ENCODE results near the gene CDKAL1. TPM values are rescaled to one million over a fixed set of nuclear protein-coding genes. Genes with fewer than 3 reads are reported as not detected.

The CDKAL1 gene
- total and polyA plus RNA-seq, 2 of the 8 experiments (the other 6 are each of a cell fraction or from before 2014, with no cell fraction given), result 8.4 to 24.6 TPM

DNA sequence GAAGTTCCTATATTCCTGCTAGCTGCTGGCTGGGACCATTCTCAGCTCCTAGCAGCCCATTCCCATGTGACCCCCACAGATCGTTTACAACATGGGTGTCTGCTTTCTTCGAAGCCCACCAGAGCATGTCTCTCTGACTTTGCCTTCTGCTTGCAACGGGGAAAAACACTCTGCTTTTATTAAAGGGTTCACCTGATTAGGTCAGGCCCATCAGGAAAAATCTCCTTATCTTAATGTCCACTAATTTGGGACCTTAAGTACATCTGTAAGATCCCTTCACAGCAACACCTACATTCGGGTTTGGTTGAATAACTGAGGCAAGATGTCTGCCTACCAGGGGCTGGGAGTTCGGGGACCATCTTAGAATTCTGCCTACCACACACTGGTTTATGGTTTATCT, 496.9 kb downstream of the CDKAL1 start:
- no peaks in the 10 kb centered on the region for H3K79me1 ChIP-seq (ENCODE audit: low read depth, low read length)
- no peak overlapping the region for H2AFZ ChIP-seq (ENCODE audit: low read length)
- H2BK5ac ChIP-seq (ENCODE audit: low read depth, low read length), result no peak overlapping the region
- H2BK12ac ChIP-seq (ENCODE audit: low read depth, low read length), result no peak overlapping the region
- H3K23ac ChIP-seq (ENCODE audit: insufficient read length), result no peak overlapping the region
- no peaks in the 10 kb centered on the region; a peak in 2 of 8 replicates for H3K36me3 ChIP-seq (ENCODE audit: control insufficient read depth in 2 of 4, insufficient read depth in 4 of 4, low read length in 3 of 4)
- POLR2A ChIA-PET (ENCODE audit: partially characterized antibody), result no interaction called here
- H3K4me1 ChIP-seq (replicated peaks in 1 of 4; ENCODE audit: control insufficient read depth in 3 of 4, insufficient read depth in 4 of 4, low read length in 3 of 4), result no peaks in the 10 kb centered on the region
- no peak overlapping the region for H2AK5ac ChIP-seq (ENCODE audit: low read depth, low read length)
- H4K8ac ChIP-seq (ENCODE audit: extremely low read depth, insufficient read depth, low read length), result no peak overlapping the region
- no peak overlapping the region for H2BK15ac ChIP-seq (ENCODE audit: low read length)
- no peak overlapping the region for H3K18ac ChIP-seq (ENCODE audit: extremely low read depth, low read length)
- no peak overlapping the region for H3K14ac ChIP-seq (ENCODE audit: insufficient read length)
- H3K4ac ChIP-seq (replicated peaks; ENCODE audit: insufficient read length, low read depth, low read length), result no peak overlapping the region
- H3K4me2 ChIP-seq (ENCODE audit: insufficient read depth in 1 of 2, low read depth in 2 of 2, low read length in 2 of 2), result no peak overlapping the region
- no peak overlapping the region for H2BK120ac ChIP-seq (replicated peaks; ENCODE audit: low read depth, low read length)
- H2BK20ac ChIP-seq (ENCODE audit: low read length), result no peak overlapping the region
- no peak overlapping the region for H4K91ac ChIP-seq (replicated peaks; ENCODE audit: insufficient read length, low read length)
- H3K27me3 ChIP-seq (replicated peaks in 1 of 4; ENCODE audit: control insufficient read depth in 3 of 4, extremely low read depth in 1 of 4, insufficient read depth in 3 of 4, low read length in 3 of 4), result no peaks in the 10 kb centered on the region
- CTCF ChIA-PET (ENCODE audit: partially characterized antibody), result no interaction called here
- 85% methylated on average over 5 of the region's 5 CpGs; no CpG with 5 or more reads in 1 of the 2 experiments for WGBS, 2 experiments (ENCODE audit: extremely low coverage in 1 of 2, insufficient coverage in 1 of 2, insufficient read length in 1 of 2, insufficient replicate concordance in 2 of 2, low coverage in 1 of 2, low lambda C conversion rate in 2 of 2, missing lambda C conversion rate in 1 of 2)
- H4K5ac ChIP-seq (ENCODE audit: insufficient read length, low read depth, low read length), result no peak overlapping the region
- DNase-seq (ENCODE audit: low read depth in 1 of 2, low spot score in 2 of 2) (no peak), FAIRE-seq (no peak)
- no peak for TF ChIP-seq JUN (IDR thresholded peaks at IDR 0.05; ENCODE audit: low read depth, low read length)
- TF ChIP-seq HDAC2 (IDR thresholded peaks at IDR 0.05; ENCODE audit: borderline replicate concordance in 1 of 2, low read depth in 2 of 2, low read length in 2 of 2), result no peak
- TF ChIP-seq CHD2 (IDR thresholded peaks at IDR 0.05; ENCODE audit: low read length), result no peak
- TF ChIP-seq RAD21 (IDR thresholded peaks at IDR 0.05 in 1 of 2, conservative IDR thresholded peaks at IDR 0.05 in 1 of 2; ENCODE audit: low read depth in 2 of 2, low read length in 2 of 2), result no peak
- no peak overlapping the region for H3K9ac ChIP-seq (replicated peaks in 1 of 4; ENCODE audit: extremely low read depth in 1 of 4, low read depth in 3 of 4, low read length in 3 of 4)
- no peak overlapping the region for H3K56ac ChIP-seq (replicated peaks; ENCODE audit: insufficient read length, low read depth, low read length)
- H3K9me3 ChIP-seq (ENCODE audit: insufficient read depth in 2 of 2, low read depth in 1 of 2, low read length in 1 of 2), result peaks cover 0 to 5% of the 10 kb centered on the region in 2 experiments; a peak in 1 of 4 replicates
- H4K20me1 ChIP-seq (replicated peaks in 1 of 2; ENCODE audit: control insufficient read depth in 1 of 2, insufficient read depth in 2 of 2, low read length in 2 of 2), result no peaks in the 10 kb centered on the region
- no peak overlapping the region for H3K4me3 ChIP-seq (ENCODE audit: extremely low read depth in 1 of 4, insufficient read depth in 2 of 4, low read depth in 3 of 4, low read length in 4 of 4)
- H3K27ac ChIP-seq (ENCODE audit: low read depth, low read length), result no peak overlapping the region
- no peaks in the 10 kb centered on the region for H3K23me2 ChIP-seq (ENCODE audit: low read depth, low read length)
- H3K79me2 ChIP-seq (ENCODE audit: control insufficient read depth in 1 of 2, insufficient read depth in 2 of 2, low read length in 2 of 2), result no peaks in the 10 kb centered on the region

Measured in H1 (cell line).